Muscle layer of duodenum (tissue), 2 donors: ENCODE data around the gene SAMD4A.
A peak's percentile ranks its signal among the peaks of the same experiment; 100 is the strongest.
"Not testable (repeated sequence)": the region's sequence is repeated elsewhere in the genome, so short reads cannot be mapped to it uniquely, and the experiment has no call there.

Experiments used
- H3K27ac ChIP-seq: one replicate; pipeline ENCODE4 v1.7.0; 2013; ENCODE audit warnings: mild to moderate bottlenecking, low read length
- H3K27me3 ChIP-seq: one replicate; pipeline ENCODE4 v1.7.0; 2013; ENCODE audit warnings: low read depth, mild to moderate bottlenecking, control low read depth, low read length
- H3K36me3 ChIP-seq, 2 donors: one replicate each; pipeline ENCODE4 v1.7.0; 2013; ENCODE audit warnings: low read length in 2 of 2, control low read depth in 1 of 2, mild to moderate bottlenecking in 1 of 2; ENCODE audit not compliant: insufficient read depth in 2 of 2, control insufficient read depth in 1 of 2
- H3K4me1 ChIP-seq, 2 donors: one replicate each; pipeline ENCODE4 v1.7.0; 2013; ENCODE audit warnings: low read length in 2 of 2, mild to moderate bottlenecking in 2 of 2, control low read depth in 1 of 2, moderate library complexity in 1 of 2; ENCODE audit not compliant: insufficient read depth in 2 of 2, control insufficient read depth in 1 of 2
- H3K4me3 ChIP-seq, 2 donors: one replicate each; pipeline ENCODE4 v1.7.0; 2013; ENCODE audit warnings: low read length in 2 of 2, low read depth in 1 of 2, mild to moderate bottlenecking in 1 of 2
- H3K9me3 ChIP-seq, 2 donors: one replicate each; pipeline ENCODE4 v1.7.0; 2013; ENCODE audit warnings: low read length in 2 of 2, control low read depth in 1 of 2, mild to moderate bottlenecking in 1 of 2; ENCODE audit not compliant: control insufficient read depth in 1 of 2
- donor health status: healthy.

Gene SAMD4A

GRCh38 chr14:54622192-54622958, 55.4 kb downstream of the SAMD4A start:
- H3K4me1 ChIP-seq, result peaks cover 12 to 31% of the 10 kb centered on the region in 2 donors
- H3K36me3 ChIP-seq, result no peaks in the 10 kb centered on the region
- H3K27me3 ChIP-seq, result no peaks in the 10 kb centered on the region
- no peak overlapping the region for H3K4me3 ChIP-seq
- H3K9me3 ChIP-seq, result no peaks in the 10 kb centered on the region
- no peak overlapping the region for H3K27ac ChIP-seq

- Histone ChIP-seq H3K36me3 (no peaks in the 10 kb centered on the region), H3K27me3 (no peaks in the 10 kb centered on the region), H3K4me1 (peaks cover 17 to 42% of the 10 kb centered on the region in 2 donors), H3K27ac (no peak overlapping the region), H3K4me3 (no peak overlapping the region), H3K9me3 (no peaks in the 10 kb centered on the region)
Measured at GRCh38 chr14:54623279-54624004, 56.5 kb downstream of the SAMD4A start.

GRCh38 chr14:54624005-54624358, 57.1 kb downstream of the SAMD4A start:
- not testable (repeated sequence) for H3K27ac ChIP-seq, H3K4me3 ChIP-seq, H3K27me3 ChIP-seq, H3K9me3 ChIP-seq, H3K36me3 ChIP-seq
- peaks cover 20 to 47% of the 10 kb centered on the region in 2 donors for H3K4me1 ChIP-seq

GRCh38 chr14:54625112-54625511, 58.2 kb downstream of the SAMD4A start:
- H3K27me3 ChIP-seq, result no peaks in the 10 kb centered on the region
- H3K9me3 ChIP-seq, result no peaks in the 10 kb centered on the region
- H3K4me1 ChIP-seq, result peaks cover 20 to 58% of the 10 kb centered on the region in 2 donors
- H3K36me3 ChIP-seq, result no peaks in the 10 kb centered on the region
- peak overlapping the region in 1 of 2 donors; percentile 28 for H3K4me3 ChIP-seq
- H3K27ac ChIP-seq, result no peak overlapping the region

GRCh38 chr14:54627219-54627539, 60.3 kb downstream of the SAMD4A start:
- H3K27me3 ChIP-seq, result no peaks in the 10 kb centered on the region
- H3K9me3 ChIP-seq, result no peaks in the 10 kb centered on the region
- H3K36me3 ChIP-seq, result no peaks in the 10 kb centered on the region
- H3K4me3 ChIP-seq, result peak overlapping the region in 1 of 2 donors; percentile 42
- H3K4me1 ChIP-seq, result peaks cover 20 to 62% of the 10 kb centered on the region in 2 donors
- peak overlapping the region; percentile 70 for H3K27ac ChIP-seq

GRCh38 chr14:54627540-54628363, 60.8 kb downstream of the SAMD4A start:
- Histone ChIP-seq H3K27me3 (no peaks in the 10 kb centered on the region), H3K4me3 (peak overlapping the region; percentile 18 to 42), H3K27ac (peak overlapping the region; percentile 70), H3K36me3 (no peaks in the 10 kb centered on the region), H3K4me1 (peaks cover 20 to 62% of the 10 kb centered on the region in 2 donors), H3K9me3 (no peaks in the 10 kb centered on the region)

- H3K4me1 ChIP-seq, result peaks cover 20 to 66% of the 10 kb centered on the region in 2 donors
- no peaks in the 10 kb centered on the region for H3K27me3 ChIP-seq
- H3K27ac ChIP-seq, result no peak overlapping the region
- H3K9me3 ChIP-seq, result no peaks in the 10 kb centered on the region
- H3K36me3 ChIP-seq, result no peaks in the 10 kb centered on the region
- H3K4me3 ChIP-seq, result no peak overlapping the region
Measured at GRCh38 chr14:54629183-54629582, 62.3 kb downstream of the SAMD4A start.

GRCh38 chr14:54629635-54630360, 62.9 kb downstream of the SAMD4A start:
- Histone ChIP-seq H3K4me3 (no peak overlapping the region), H3K27ac (no peak overlapping the region), H3K27me3 (no peaks in the 10 kb centered on the region), H3K36me3 (no peaks in the 10 kb centered on the region), H3K9me3 (no peaks in the 10 kb centered on the region), H3K4me1 (peaks cover 20 to 60% of the 10 kb centered on the region in 2 donors)

- no peak overlapping the region for H3K27ac ChIP-seq
- no peaks in the 10 kb centered on the region for H3K36me3 ChIP-seq
- no peaks in the 10 kb centered on the region for H3K9me3 ChIP-seq
- no peak overlapping the region for H3K4me3 ChIP-seq
- H3K4me1 ChIP-seq, result peaks cover 16 to 51% of the 10 kb centered on the region in 2 donors
- H3K27me3 ChIP-seq, result no peaks in the 10 kb centered on the region
Measured at GRCh38 chr14:54631016-54631415, 64.1 kb downstream of the SAMD4A start.

- Histone ChIP-seq H3K27ac (no peak overlapping the region), H3K9me3 (no peaks in the 10 kb centered on the region), H3K27me3 (no peaks in the 10 kb centered on the region), H3K36me3 (no peaks in the 10 kb centered on the region), H3K4me1 (peaks cover 9 to 37% of the 10 kb centered on the region in 2 donors), H3K4me3 (no peak overlapping the region)
Measured at GRCh38 chr14:54632452-54632851, 65.5 kb downstream of the SAMD4A start.

- H3K9me3 ChIP-seq, result no peaks in the 10 kb centered on the region
- no peaks in the 10 kb centered on the region for H3K27me3 ChIP-seq
- H3K4me3 ChIP-seq, result no peak overlapping the region
- H3K36me3 ChIP-seq, result no peaks in the 10 kb centered on the region
- peaks cover 7 to 31% of the 10 kb centered on the region in 2 donors for H3K4me1 ChIP-seq
- no peak overlapping the region for H3K27ac ChIP-seq
Measured at GRCh38 chr14:54633076-54633475, 66.1 kb downstream of the SAMD4A start.
